LNCAP (cell line): Measurements from ENCODE around the gene SLC17A7.
A peak's percentile ranks its signal among the peaks of the same experiment; 100 is the strongest.

Experiments
- TF ChIP-seq, protein P1 (sequence below): fragments of 450-650 bp; IDR thresholded peaks from 2 replicates; pipeline ENCODE4 v1.5.1; 2017; ENCODE audit warnings: mild to moderate bottlenecking

The SLC17A7 gene

DNA sequence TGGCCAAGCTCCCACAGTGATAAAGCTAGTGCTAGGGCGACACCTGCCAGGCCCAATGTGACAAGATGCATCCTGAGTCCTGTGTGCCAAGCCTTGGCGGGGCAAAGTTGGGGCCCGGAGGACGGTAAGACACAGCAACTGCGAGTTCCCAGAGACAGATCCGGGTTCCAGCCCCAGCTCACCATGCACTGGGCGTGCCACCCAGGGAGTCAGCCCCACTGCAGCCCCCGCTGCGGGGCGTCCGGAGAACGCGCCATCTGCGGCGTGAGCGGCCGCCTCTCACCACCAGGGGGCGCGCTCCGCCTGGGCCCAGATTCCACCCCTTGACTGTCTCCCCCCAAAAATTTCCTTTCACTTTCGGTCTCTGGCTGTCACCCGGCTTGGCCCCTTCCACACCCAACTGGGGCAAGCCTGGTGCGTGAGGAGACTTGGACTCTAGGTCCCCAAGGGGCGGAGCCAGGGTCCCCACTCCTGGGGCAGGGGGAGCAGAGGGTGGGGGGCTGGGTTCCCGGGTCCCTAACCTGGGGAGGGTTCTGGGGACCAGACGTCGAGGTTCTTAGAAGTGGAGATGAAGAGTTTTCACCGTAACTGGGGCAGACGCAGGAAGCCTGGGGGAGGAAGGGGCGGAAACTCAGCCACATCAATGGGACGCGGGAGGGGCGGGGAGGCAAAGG is 32.7 kb upstream of the SLC17A7 start, which contains the start of gene FLT3LG:
FLT3LG (plus strand) TSS at position 348 of the 674 bp plus-strand sequence. CDS start 425 bp downstream, outside the sequence.
- TF ChIP-seq, protein P1, sequence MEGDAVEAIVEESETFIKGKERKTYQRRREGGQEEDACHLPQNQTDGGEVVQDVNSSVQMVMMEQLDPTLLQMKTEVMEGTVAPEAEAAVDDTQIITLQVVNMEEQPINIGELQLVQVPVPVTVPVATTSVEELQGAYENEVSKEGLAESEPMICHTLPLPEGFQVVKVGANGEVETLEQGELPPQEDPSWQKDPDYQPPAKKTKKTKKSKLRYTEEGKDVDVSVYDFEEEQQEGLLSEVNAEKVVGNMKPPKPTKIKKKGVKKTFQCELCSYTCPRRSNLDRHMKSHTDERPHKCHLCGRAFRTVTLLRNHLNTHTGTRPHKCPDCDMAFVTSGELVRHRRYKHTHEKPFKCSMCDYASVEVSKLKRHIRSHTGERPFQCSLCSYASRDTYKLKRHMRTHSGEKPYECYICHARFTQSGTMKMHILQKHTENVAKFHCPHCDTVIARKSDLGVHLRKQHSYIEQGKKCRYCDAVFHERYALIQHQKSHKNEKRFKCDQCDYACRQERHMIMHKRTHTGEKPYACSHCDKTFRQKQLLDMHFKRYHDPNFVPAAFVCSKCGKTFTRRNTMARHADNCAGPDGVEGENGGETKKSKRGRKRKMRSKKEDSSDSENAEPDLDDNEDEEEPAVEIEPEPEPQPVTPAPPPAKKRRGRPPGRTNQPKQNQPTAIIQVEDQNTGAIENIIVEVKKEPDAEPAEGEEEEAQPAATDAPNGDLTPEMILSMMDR, result peak; percentile 100

DNA sequence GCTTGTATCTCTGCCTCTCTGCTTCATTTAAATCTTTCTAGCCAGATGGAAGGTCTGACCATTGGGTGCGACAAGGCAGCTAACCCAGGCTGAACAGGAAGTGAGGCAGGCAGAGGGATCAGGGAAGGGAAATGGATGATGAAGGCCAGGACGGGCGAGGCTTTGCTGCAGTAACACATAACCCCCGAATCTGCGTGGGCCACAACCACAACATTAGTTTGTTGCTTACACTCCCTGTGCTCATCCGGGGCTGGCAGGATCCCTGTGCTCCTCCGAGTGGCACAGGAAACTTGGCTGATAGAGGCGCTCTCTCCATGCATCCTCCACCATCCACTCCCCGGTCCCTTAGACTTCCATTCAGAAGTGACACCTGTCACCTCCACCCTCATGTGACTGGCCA is 31.6 kb upstream of the SLC17A7 start:
- TF ChIP-seq, protein P1, result no peak

DNA sequence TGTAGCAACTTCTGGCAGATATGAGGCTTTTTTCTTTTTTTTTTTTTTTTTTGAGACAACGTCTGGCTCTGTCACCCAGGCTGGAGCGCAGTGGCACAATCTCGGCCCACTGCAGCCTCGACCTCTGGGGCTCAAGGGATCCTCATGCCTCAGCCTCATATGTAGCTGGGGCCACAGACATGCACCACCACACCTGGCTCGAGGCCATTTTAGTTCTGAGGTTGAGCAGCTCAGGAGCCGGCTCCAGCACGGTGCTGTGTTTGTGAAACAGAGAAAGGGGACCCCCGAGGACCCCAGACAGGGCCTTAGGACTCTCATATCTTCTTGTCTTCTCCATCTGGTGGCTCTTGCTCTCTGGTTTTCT is 29.3 kb upstream of the SLC17A7 start:
- TF ChIP-seq, protein P1, result no peak

DNA sequence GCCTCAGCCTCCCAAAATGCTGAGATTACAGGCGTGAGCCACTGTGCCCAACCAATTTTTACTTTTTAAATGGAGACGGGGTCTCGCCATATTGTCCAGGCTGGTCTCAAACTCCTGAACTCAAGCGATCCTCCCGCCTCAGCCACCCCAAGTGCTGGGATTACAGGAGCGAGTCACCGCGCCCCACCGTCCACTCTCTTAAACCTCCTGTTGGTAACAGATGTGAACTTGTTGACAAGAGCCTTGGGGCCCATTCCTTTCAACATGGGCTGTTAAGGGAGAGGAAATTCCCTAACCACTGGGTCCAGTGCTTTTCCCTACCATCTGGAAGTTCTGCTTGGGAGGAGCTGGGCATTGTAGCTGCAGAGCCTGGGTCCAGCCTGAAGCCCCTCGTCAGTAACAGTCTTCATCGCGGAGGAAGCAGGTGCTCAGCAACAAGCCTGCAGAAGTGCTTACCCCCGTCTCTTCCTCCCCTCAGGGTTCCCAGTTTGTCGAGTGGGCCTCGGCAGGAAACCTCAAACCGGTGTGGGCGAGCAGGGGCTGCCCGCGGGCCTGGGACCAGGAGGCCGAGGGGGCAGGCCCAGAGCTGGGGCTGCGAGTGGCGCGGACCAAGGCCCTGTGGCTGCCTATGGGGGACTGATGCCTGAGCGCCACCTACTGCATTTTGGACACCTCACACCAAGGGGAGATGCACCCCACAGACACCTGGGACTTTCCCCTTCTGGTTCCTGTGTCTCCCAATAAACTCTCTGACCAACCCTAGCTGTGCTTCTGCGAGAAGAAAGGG is 28.7 kb upstream of the SLC17A7 start:
- TF ChIP-seq, protein P1, result no peak

DNA sequence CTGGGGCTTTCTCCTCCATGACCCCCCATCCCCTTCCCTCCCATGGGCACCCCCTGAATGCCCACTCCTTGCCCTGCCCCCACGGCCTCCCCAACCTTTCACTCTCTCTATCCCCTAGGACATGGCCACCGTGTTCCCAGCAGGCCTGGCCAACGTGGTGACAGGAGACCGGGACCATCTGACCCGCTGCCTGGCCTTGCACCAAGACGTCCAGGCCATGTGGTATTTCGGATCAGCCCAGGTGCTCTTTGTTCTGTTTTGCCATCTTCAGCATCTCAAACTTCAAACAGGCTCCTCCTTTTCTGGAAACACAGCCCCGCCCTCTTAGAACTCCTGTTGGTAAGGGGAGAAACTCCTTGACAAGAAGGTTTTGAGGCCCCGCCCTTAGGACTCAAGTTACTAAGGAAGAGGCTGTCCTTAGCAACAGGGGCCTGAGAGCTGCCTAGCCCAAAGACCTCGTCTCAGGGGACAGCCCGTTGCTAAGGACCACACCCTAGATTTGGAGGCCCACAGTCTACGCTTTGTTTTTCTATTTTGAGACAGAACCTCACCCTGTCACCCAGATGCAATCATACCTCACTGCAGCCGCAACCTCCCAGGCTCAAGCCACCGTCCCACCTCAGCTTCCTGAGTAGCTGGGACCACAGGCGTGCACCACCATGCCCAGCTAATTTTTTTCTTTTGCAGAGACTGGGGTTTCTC is 27.6 kb upstream of the SLC17A7 start:
- TF ChIP-seq, protein P1, result no peak

DNA sequence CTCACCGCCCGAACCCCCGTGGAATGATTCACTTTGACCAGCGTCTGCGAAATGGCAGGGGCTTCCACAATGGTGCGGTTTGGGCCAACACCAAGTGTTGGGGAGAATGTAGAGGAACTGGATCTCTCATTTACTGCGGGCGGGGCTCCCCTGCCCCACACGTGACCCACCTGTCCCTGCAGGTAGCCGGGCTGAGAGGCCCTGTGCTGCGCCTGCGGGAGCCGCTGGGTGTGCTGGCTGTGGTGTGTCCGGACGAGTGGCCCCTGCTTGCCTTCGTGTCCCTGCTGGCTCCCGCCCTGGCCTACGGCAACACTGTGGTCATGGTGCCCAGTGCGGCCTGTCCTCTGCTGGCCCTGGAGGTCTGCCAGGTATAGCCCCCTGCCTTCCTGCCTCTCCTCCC is 26.9 kb upstream of the SLC17A7 start:
- TF ChIP-seq, protein P1, result no peak

DNA sequence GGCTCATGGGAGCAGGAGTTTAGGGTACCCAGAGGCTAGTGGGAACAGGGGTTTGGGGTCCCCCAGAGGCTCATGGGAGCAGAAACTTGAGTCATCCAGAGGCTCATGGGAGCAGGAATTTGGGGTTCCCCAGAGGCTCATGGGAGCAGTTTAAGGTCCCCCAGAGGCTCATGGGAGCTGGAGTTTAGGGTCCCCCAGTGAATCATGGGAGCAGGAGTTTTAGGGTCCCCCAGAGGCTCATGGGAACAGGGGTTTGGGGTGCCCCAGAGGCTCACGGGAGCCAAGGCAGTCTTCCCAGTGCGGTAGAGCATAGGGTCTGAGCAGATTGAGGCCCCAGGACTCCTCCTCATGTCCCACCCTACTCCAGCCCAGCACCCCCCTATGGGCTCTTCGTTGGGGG is 24.0 kb upstream of the SLC17A7 start:
- TF ChIP-seq, protein P1, result no peak
